Left kidney (tissue), 8 donors: Measurements from ENCODE around the gene ZNF133. TPM values are rescaled to one million over a fixed set of nuclear protein-coding genes. Genes with fewer than 3 reads are reported as not detected.
"Not testable (repeated sequence)": the region's sequence is repeated elsewhere in the genome, so short reads cannot be mapped to it uniquely, and the experiment has no call there.

ENCODE experiments used
- DNase-seq: peaks from one replicate; pipeline ENCODE4 v3.0.0-alpha.2; 2013
- long read RNA-seq, 8 donors: transcript quantifications; one replicate each; lab custom pipeline, GENCODE V29; 2026
- polyA plus RNA-seq: library from polyadenylated mRNA; unstranded; fragments of 120-200 nt; gene quantifications from one replicate; pipeline ENCODE4 v1.2.1, GENCODE V29; 2013; ENCODE audit not compliant: insufficient read length

The ZNF133 gene
- 35.1 TPM for polyA plus RNA-seq
- long read RNA-seq, donor 1: 0 reads
- long read RNA-seq, donor 2, partial matches to known transcripts: 0 of 1 reads
- long read RNA-seq, donor 2, other reads (novel, unspliced or antisense): 0 of 1 reads
- long read RNA-seq, donor 3, partial matches to known transcripts: 0 of 1 reads
- long read RNA-seq, donor 3, other reads (novel, unspliced or antisense): 0 of 1 reads
- long read RNA-seq, donor 4: 0 reads
- long read RNA-seq, donor 5, partial matches to known transcripts: 0 of 1 reads
- long read RNA-seq, donor 5, other reads (novel, unspliced or antisense): 0 of 1 reads
- long read RNA-seq, donor 6, partial matches to known transcripts: 0 of 3 reads
- long read RNA-seq, donor 6, other reads (novel, unspliced or antisense): 0 of 3 reads
- long read RNA-seq, donor 7, partial matches to known transcripts: 0 of 5 reads
- long read RNA-seq, donor 7, other reads (novel, unspliced or antisense): 0 of 5 reads
- long read RNA-seq, donor 8, partial matches to known transcripts: 0 of 2 reads
- long read RNA-seq, donor 8, other reads (novel, unspliced or antisense): 0 of 2 reads

DNA sequence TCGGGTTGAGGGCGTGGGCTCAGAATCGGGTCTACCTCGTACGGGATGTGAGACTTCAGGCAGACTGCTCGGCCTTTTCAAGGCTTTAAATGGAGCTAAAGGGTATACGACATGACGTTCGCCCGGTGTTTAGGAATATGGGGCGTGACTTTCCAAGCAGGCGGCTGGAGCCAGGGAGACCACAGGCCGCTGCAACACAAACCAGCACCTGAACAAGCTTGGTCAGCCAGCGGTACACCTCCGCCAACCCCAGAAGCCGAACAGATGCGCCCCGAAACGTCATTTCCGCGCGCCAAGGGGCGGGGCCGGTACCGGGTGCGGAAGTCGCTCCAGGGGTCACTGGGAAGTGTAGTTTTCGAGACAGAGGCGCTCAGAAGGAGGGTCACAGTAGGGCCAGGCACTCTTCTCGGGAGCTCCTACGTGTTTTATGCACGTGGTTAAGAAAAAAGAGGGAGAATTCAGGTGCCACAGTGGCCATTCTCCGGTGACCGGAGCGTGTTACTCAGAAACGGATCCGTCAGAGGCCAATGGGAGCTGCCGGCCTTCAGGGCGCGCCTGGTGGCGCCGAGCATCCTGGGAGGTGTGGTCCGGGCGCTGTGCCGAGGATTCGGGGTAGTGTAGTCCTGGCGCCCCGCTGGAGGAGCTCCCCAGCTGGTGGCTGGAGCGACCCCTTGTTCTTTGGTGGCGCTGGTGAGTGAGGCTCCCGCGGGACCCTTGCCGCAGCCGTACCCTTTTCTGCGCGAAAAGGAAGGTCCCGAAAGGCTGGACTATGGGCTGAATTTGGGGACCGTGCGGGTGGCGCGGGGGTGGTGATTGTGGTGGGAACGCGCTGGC, at the start of gene ZNF133:
ZNF133 (plus strand) TSS at position 613 of the 834 bp plus-strand sequence. CDS start 17,160 bp downstream, outside the sequence.
- peak; percentile 96 for DNase-seq

DNA sequence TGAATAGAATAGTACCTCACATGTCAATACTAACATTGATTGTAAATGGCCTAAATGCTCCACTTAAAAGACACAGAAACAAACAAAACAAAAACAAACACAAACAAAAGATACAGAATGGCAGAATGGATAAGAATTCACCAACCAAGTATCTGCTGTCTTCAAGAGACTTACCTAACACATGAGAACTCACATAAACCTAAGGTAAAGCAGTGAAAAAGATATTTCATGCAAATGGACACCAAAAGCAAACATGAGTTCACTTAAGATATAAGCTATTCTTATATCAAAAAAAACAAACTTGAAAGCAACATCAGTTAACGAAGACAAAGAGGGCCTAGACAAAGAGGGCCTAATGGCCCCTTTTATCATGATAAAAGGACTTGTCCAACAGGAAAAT, 47.3 kb upstream of the ZNF133 start:
- no peak for DNase-seq

DNA sequence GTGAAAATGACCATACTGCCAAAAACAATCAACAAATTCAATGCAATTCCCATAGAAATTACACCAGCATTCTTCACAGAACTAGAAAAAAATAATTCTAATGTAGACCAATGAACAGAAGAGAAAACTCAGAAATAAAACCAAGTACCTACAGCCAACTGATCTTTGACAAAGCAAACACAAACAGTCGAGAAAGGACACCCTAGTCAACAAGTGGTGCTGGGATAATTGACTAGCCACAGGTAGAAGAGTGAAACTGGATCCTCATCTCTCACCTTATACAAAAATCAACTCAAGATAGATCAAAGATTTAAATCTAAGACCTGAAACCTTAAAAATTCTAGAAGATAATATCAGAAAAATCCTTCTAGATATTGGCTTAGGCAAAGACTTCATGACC, 44.5 kb upstream of the ZNF133 start:
- no peak for DNase-seq

GRCh38 chr20:18248545-18248944, 39.8 kb upstream of the ZNF133 start:
- DNase-seq: not testable (repeated sequence)

- DNase-seq: no peak
Measured at GRCh38 chr20:18250217-18250616, 38.1 kb upstream of the ZNF133 start.

DNA sequence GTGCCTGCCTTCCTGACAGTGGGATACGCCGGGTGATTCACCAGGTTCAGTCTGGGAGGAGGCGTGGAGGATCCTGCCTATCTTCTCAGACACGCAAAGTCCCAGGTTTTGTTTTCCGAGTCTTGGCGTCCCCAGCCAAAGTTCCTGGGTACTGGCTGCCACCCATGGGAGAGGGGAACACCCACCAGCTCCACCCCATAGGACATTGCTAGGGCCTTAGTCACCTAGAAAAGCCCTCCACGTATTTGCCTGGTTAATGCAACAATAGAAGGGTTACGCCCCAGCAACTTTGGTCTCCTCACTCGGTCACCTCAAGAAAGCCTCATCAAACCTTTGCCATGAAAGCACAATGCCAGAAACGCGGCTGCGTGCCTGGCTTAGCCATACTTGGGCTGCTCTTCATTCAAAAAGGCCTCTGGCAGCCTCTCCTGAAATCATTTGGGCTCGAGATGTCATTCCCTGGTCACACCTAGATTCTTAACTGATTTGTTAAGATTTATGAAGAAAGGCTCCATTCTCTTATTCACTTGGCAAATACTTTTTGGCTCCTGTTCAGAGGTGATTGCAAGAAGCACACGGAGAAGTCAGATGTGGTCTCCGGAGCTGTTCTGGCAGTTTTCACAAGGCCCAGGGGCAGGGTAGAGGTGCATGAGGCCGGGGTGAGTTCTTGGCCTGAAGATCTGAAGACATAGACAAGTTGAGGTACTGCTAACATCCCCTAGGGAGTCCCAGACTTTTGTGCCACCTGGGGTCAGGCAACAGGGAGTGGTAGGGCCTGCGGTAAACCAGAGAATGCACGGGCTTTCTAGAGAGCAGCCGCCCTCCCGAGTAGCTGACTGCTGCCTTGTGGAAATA, 35.5 kb upstream of the ZNF133 start:
- DNase-seq: no peak

GRCh38 chr20:18254615-18255014, 33.7 kb upstream of the ZNF133 start:
- DNase-seq: no peak

- no peak for DNase-seq
Measured at GRCh38 chr20:18255526-18255925, 32.8 kb upstream of the ZNF133 start.

- no peak for DNase-seq
Measured at GRCh38 chr20:18256440-18257090, 31.8 kb upstream of the ZNF133 start.

DNA sequence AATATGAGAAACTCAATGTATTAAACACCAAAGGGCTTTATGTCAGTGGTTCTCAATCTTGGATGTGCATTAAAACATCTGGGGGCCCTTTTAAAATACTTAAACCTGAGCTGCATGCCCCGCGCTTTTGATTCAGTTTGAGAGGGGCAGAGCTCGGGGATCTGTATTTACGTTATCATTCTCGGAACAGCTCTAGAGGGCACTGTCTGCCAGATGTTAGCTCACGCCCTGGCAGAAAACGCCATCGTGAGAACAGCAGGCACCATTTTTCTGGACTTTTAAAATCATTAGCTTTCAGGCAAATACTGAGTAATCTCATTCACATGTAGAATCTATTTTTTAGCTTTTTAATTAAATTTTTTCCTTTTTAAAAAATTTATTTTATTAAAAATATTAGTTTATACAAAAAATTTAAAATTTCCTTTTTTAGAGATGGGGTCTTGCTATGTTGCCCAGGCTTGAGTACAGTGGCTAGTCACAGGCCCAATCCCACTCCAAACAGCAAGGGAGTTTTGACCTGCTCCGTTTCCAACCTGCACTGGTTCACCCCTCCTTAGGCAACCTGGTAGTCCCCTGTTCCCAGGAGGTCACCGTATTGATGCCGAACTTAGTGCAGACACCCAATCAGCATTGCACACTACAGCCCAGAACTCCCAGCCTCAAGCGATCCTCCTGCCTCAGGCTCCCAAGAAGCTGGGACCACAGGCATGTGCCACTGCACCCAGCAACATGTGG, 30.0 kb upstream of the ZNF133 start:
- DNase-seq: no peak

GRCh38 chr20:18259730-18260129, 28.6 kb upstream of the ZNF133 start:
- DNase-seq: no peak

- no peak for DNase-seq
Measured at GRCh38 chr20:18263723-18264122, 24.6 kb upstream of the ZNF133 start.

DNA sequence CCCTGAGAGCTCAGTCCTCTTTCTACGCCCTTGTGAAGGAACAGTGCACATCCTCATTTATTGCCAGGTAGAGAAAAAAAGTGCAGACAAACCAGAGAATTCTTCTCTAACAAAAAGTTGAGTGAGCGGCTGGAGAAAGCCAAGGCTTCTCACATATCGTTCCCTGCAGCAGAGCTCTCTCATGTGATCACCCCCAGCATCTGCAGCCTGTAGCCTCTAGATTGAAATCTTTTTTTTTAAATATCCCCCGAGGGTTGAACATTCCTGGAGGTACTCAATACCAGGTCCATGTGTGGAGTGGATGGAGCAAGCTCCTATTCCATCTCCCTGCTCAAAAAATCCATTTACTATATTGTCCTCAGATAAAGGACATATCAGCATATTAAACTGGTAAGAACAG, 22.9 kb upstream of the ZNF133 start:
- DNase-seq: no peak

DNA sequence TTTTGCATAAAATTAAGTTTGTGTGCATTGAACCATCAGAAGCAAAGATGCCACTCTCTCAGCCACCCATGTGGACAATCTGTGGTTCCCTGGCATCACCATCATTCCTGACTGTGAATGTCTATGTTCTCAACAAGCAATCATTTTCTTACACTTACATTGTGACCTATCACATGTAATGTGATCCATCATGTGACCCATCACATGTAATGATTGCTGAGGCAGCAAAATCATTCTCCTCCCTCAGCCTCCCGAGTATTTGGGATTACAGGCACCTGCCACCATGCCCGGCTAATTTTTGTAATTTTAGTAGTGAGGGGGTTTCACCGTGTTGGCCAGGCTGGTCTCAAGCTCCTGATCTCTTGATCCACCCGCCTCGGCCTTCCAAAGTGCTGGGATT, 22.0 kb upstream of the ZNF133 start:
- DNase-seq: no peak

GRCh38 chr20:18267815-18268214, 20.5 kb upstream of the ZNF133 start:
- no peak for DNase-seq

GRCh38 chr20:18271160-18271559, 17.2 kb upstream of the ZNF133 start:
- no peak for DNase-seq

GRCh38 chr20:18272451-18272850, 15.9 kb upstream of the ZNF133 start:
- no peak for DNase-seq

DNA sequence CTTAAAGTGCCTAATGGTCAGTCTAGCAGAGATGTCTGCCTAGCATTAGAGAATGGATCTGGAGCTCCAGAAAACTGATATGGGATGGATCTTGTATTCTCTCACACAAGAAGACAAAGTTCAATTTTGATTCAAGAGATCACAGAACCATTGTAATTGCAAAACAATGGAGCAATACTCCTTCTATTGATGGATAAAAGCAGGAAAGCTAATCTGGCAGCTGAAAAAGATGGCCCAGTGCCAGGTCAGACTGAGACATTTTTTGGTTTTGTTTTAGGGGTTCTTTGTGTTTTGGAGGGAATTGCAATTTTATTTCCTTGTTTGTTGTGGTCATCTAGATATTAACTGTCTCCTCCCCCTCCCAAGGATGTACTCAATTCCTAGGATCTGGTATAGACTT, 14.6 kb upstream of the ZNF133 start:
- no peak for DNase-seq

GRCh38 chr20:18275960-18276359, 12.4 kb upstream of the ZNF133 start:
- not testable (repeated sequence) for DNase-seq

- peak; percentile 70 for DNase-seq
Measured at GRCh38 chr20:18276821-18277220, 11.5 kb upstream of the ZNF133 start.

GRCh38 chr20:18279242-18279641, 9.1 kb upstream of the ZNF133 start:
- no peak for DNase-seq
